Activated CD8-positive, alpha-beta memory T cell treated with anti-CD3 and anti-CD28 coated beads, Interleukin-2, amount 50 U/mL, for 4 hours (primary cell): Measurements from ENCODE around the gene RBM42.

Source experiments
- DNase-seq: peaks from one replicate; pipeline ENCODE4 v3.0.0-alpha.2; 2020

The RBM42 gene

DNA sequence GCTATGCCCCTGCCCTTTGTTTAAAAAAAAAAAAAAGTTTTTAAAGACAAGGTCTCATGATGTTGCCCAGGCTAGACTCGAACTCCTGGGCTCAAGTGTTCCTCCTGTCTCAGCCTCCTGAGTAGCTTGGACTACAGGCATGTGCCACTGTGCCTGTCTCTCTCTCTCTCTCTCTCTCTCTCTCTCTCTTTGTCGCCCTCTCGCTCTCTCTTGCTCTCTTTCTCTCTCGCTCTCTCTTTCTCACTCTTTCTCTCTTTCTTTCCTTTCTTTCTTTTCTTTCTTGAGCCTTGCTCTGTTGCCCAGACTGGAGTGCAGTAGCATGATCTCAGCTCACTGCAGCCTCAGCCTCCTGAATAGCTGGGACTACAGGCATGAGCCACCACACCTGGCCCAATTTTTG is 26.8 kb downstream of the RBM42 start:
- no peak for DNase-seq

DNA sequence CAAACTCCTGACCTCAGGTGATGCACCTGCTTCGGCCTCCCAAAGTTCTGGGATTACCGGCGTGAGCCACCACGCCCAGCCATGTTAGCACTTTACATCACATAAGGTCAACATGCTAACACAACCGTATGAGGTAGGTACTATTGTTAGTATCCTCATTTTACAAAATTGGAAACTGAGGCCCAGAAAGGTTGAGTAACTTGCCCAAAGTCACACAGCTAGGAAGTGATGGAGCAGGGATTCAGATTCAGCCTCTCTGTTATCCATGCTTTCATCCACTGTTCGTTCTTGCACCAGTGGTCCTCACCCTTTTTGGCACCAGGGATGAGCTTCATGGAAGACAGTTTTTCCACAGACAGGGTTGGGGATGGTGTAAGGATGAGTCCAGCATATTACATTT is 27.9 kb downstream of the RBM42 start:
- DNase-seq = no peak

DNA sequence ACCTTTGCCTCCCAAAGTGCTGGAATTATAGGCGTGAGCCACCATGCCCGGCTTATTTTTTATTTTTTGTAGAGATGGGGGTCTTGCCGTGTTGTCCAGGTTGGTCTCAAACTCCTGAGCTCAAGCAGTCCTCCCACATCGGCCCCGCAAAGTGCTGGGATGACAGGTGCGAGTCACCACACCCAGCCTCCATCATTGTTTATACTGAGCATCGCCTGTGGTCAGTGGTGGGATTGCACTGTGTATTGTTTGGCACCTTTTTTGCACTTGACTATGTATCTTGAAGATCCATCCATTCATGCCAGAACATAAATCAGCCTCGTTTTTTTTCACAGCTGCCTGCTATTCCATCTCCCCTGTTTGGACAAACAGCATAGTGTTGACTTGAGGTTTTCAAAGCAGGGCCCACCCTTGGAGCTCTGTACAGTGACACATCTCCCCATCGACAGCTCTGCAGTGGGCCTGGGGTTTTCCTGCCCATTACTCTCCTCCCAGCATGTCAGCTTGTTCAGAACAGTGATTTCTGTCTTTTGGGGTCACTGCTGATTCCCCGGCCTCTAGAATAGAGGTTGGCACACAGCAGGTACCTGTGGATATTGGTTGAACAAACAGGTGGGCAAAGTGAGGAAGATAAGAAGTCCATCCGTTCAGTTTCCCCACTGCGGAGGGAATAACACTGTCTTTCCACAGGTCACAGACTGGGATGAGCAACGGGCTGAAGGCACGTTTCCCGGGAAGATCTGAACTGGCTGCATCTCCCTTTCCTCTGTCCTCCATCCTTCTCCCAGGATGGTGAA is 29.3 kb downstream of the RBM42 start:
- DNase-seq = no peak

DNA sequence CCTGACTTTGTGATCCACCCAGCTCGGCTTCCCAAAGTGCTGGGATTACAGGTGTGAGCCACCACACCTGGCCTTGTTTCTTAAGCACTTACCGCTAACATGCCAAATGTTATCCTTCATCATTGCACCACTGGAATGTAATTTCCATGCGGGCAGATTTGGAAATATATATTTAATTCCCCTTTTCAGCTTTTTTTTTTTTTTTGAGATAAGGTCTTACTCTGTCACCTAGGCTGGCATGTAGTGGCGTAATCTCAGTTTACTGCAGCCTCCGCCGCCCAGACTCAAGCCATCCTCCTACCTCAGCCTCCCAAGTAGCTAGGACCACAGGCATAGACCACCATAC is 33.1 kb downstream of the RBM42 start:
- DNase-seq = no peak

DNA sequence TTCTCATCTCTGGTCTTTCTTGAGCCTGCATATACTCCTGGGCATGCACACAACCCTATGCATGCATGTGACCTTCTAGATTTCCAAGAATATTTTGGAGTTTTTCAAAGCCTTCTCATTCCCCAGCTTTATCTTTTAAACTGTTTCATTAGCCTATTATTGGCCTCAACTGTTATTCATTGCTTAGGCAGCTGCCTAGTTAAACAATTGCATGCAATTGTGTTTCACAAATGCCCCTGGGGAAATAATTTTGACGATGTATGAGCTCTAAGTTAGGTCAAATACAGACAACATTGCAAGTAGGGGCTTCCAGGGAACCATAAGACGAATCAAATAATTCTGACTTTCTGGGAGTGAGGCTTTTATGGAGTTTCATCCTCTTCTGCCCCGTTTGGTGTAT is 35.1 kb downstream of the RBM42 start:
- no peak for DNase-seq

DNA sequence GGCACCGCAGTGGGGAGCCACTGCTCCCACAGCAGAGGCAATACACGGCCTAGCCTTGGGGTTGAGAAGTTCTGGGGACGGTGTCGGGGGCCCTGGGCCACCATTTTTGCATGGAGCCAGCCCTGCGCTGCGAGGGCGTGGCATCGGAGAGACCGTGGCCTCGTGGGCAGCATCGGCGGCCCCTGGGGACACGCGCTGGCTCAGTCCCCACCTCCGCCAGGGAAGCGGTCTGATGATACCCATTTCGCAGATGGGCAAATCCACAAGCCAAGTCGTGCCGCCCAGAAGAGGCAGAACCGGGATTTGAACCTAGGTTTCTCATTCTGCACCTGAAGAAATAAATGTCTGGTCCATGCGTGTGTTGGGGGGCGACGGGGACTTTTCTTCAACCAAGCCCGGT is 36.3 kb downstream of the RBM42 start:
- DNase-seq = no peak

DNA sequence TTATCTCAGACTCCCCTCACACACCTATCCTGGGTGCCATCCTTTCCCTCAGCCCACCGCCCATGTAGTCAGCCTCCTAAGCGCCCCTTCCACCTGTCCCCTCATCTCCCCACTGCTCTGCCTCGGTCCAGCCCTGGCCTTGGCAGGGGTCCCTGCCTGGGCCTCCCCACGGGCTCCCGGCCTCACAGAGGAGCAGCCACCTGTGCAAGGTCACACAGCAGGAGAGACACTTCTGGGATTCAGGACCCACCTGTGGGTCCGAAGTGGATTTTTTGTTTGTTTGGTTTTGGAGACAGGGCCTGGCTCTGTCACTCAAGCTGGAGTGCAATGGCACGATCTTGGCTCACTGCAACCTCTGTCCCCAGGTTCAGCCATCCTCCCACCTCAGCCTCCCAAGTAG is 36.8 kb downstream of the RBM42 start:
- no peak for DNase-seq

DNA sequence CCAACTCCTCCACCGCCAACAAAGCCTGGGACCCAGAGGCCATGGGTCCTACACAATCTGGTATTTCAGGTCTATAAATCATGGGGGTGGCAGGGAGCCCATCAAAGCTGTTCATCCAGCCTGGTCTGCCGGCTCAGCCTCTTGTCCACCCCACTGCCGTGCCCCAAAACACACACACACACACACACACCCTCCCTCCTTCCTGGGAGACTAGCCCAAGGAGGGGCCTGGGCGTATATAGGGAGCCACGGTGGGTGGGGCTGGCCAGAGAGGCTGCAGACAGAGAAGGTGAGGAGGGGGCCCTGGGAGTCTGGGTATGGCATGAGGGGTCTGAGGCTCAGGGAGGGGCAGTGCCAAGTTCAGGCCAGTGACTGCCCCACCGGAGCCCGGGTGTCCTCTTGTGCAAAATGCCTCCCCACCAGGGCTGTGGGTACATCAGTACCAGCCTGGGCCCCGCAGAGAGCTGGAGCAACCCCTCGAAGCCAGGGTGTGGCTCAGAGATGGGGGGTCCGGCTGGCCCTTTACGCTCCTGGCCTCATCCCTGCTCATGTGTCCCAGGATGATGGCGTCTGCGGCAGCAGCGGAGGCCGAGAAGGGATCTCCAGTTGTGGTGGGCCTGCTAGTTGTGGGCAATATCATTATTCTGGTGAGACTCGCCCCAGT is 37.5 kb downstream of the RBM42 start, which contains the start of gene UPK1A:
Gene UPK1A, plus strand, starts transcription at position 267 of the 663 bp plus-strand sequence. Its CDS starts 296 bp downstream, at position 563.
- no peak for DNase-seq

DNA sequence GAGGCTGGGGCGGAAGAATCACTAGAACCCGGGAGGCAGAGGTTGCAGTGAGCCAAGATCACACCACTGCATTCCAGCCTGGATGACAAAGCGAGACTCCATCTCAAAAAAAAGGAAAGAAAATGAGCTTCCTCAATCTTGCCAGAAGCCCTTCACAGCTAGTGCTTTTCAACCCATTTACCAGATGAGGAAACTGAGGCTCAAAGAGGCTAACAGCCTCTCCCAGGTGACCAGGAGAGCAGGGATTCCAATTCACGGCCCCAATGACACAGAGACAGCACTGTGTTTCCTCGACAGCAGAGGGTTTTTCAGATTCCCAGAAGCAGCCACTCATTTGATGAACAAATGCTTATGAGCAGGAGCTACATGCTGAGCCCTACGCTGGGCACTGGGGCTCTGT is 40.7 kb downstream of the RBM42 start:
- DNase-seq = no peak

DNA sequence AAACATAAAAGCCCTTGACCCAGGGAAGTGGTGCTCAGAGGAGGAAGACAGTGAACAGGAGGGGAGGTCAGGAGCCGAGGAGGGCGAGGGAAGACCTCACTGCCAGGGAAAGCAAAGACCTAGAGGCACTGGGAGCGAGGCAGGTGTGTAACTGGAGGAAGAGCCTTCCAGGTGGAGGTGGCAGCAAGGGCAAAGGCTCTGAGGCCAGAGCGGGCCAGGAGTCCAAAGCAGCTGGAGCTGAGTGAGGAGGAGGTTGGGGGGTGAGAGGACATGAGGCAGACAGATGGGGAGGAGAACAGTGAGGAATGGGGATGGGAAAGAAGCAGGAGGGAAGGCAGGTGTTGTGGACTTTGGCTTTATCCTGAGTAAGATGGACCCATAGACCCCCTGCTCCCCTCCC is 41.1 kb downstream of the RBM42 start:
- no peak for DNase-seq

DNA sequence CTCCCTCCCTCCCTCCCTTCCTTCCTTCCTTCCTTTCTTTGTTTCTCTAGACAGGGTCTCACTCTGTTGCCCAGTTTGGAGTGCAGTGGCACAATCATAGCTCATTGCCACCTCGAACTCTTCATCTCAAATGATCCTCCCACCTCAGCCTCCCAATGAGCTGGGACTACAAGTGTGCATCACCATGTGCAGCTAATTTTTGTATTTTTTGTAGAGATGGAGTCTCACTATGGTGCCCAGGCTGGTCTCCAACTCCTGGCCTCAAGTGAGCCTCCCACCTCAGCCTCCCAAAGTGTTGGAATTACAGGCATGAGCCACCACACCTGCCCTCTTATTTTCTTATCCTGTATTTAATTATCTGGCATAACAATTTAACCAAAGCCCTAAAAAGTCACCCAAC is 41.9 kb downstream of the RBM42 start:
- DNase-seq = no peak

DNA sequence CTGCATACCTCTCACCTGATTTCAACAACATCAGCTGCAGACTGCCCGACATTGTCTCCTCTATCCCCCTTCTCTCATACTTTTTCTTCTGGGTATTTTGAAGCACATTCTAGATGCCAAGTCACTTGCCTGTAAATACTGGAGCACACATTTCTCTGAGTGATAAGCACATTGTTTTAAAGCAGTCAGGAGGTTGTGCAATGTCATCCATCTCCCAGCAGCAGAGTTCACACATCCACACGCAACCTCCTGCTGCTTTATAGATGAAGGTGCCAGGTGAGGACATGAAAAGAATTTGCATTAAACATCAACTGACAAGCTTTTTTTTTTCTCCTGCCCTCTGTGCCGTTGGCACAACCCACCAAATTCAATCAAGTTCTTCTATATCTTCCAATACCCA is 43.0 kb downstream of the RBM42 start:
- DNase-seq = no peak

DNA sequence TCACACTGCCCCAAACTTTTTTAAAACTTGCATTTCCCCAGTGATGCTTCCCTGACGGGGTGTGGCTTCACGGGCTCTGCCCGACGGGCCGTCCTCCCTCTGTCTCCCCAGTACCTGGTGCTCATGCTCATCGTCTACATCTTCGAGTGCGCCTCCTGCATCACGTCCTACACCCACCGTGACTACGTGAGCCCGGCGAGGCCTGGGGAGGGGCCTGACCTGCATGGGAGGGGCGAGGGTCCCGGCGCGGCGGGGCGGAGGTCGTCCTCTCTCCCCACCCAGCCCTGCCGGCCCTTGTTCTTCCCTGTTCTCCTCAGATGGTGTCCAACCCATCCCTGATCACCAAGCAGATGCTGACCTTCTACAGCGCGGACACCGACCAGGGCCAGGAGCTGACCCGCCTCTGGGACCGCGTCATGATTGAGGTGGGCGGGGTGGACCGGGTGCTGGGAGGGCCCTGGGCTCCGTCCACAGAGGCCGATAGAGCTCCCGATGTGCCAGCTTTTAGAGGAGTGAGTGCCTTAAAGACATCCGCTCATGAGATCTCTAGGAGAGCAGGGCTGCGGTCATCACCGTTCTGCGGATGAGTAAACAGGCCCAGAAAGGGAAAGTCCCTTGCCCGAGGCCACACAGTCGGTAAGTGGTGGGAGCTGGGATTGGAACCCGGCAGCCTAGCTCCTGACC is 44.4 kb downstream of the RBM42 start:
- peak; percentile 32 for DNase-seq

DNA sequence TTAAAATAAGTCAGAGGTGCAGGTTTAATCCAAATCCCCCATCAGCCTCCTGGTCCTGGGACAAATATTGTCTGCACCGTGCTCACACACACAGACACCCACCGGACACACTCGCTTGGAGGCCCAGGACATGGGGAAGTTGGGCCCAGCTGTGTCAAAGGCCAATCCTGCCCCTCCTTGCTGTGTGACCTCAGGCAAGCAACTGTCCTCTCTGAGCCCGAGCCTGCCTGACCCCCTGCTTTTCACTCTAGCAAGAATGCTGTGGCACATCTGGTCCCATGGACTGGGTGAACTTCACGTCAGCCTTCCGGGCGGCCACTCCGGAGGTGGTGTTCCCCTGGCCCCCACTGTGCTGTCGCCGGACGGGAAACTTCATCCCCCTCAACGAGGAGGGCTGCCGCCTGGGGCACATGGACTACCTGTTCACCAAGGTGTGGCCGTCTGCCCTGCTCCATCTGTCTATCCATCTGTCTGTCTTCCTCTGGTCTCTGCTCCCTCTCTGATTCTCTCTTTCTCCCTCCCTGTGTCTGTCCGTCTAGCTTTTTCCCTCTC is 46.8 kb downstream of the RBM42 start:
- no peak for DNase-seq
